Esophagus squamous epithelium (tissue), 4 donors: Measurements from ENCODE around the gene OR2L3.

ENCODE experiments used
- POLR2A ChIP-seq, 4 donors: fragments of 450-650 bp; IDR thresholded peaks; one replicate each; pipeline ENCODE4 v1.6.1; 2017; ENCODE audit warnings: antibody characterized with exemption in 4 of 4, mild to moderate bottlenecking in 4 of 4, moderate library complexity in 3 of 4
- TF ChIP-seq, protein P1 (sequence below), 6 experiments: fragments of 450-650 bp in 4 of 6; fragments of 200-600 bp in 2 of 6; sonication (generic) in 2 of 6; IDR thresholded peaks; one replicate each; pipeline ENCODE4 v1.5.1; 2016 to 2019; ENCODE audit warnings: antibody characterized with exemption in 6 of 6, mild to moderate bottlenecking in 4 of 6, moderate library complexity in 4 of 6

DNA sequence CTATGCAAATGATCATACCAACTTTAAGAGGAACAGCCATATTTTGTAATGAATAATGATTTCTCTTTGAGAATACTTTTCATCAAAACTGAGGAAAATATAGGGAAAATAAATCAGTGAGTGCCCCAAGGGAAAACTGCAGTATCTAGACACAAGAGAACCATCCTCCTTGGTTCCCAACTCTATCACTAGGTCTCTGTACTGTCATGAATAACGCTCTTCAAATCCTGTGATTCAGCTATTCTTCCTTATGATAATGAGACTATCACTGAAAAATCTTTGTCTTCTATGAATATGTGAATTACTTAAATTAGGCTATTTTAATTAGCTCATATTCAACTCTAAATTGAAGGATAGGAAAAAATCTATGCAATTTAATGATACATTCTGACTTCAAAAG, 30.8 kb upstream of the OR2L3 start:
- TF ChIP-seq POLR2A (IDR thresholded peaks at IDR 0.05): no peak
- TF ChIP-seq, protein P1, sequence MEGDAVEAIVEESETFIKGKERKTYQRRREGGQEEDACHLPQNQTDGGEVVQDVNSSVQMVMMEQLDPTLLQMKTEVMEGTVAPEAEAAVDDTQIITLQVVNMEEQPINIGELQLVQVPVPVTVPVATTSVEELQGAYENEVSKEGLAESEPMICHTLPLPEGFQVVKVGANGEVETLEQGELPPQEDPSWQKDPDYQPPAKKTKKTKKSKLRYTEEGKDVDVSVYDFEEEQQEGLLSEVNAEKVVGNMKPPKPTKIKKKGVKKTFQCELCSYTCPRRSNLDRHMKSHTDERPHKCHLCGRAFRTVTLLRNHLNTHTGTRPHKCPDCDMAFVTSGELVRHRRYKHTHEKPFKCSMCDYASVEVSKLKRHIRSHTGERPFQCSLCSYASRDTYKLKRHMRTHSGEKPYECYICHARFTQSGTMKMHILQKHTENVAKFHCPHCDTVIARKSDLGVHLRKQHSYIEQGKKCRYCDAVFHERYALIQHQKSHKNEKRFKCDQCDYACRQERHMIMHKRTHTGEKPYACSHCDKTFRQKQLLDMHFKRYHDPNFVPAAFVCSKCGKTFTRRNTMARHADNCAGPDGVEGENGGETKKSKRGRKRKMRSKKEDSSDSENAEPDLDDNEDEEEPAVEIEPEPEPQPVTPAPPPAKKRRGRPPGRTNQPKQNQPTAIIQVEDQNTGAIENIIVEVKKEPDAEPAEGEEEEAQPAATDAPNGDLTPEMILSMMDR (IDR thresholded peaks at IDR 0.05): no peak
